NCI-H748 treated with DMSO at 0.1 percent for 48 hours (cell line): ENCODE results near the gene FIGN.

Source experiments
- DNase-seq: peaks from one replicate; lab custom pipeline; 2025; lab: John Stamatoyannopoulos, UW

The FIGN gene

GRCh38 chr2:163662141-163662780 lies 73.5 kb downstream of the FIGN start:
- no peak for DNase-seq

GRCh38 chr2:163659224-163659623 lies 76.6 kb downstream of the FIGN start:
- no peak for DNase-seq

DNA sequence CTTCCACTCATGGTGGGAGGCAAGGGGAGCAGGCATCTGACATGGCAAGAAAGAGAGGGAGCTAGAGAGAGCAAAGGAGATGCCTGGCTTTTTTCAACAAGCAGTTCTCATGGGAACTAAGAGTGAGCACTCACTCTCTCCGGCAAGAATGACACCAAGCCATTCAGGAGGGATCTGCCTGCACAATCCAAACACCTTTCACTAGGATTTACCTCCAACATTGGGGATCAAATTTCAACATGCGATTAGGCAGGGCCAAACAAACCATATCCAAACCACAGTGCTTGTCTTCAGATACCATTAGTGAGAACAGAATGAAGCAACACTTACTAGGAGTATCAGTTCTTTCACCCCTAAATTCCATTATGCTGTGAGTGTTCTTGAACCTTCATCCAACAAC lies 77.3 kb downstream of the FIGN start:
- peak; percentile 29 for DNase-seq

GRCh38 chr2:163657281-163657656 lies 78.5 kb downstream of the FIGN start:
- DNase-seq, result no peak

DNA sequence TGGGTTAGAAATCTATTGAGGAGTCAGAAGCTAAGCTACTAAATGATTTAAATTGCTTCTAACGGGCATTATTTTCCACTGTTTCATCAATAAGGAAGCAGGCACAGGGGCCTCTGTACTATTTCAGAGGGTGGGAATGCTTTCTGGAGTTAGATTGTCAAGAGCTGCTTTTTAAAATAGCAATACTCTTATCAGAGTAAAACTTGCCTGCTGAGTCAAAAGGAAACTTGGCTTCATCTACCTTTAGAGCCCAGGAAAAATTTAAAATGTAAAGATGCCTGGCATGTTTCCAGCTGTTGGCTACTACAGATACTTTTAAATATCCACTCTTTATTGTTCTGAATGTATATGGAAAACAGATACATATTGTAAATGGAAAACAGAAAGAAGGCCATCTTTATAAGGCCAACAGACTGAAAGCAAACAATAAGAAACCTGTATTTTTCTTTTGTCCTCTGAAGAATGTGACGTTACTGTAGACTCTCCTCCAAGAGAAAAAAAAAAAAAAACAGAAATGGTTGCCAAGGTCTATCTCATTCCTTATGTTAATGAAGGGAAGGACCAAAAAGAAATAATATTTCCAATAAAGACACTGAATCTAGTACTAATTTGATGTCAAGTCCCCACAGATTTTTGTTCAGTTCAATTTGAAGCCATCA lies 79.1 kb downstream of the FIGN start:
- no peak for DNase-seq

- DNase-seq, result no peak
Observed at GRCh38 chr2:163655667-163656066, 80.1 kb downstream of the FIGN start.

DNA sequence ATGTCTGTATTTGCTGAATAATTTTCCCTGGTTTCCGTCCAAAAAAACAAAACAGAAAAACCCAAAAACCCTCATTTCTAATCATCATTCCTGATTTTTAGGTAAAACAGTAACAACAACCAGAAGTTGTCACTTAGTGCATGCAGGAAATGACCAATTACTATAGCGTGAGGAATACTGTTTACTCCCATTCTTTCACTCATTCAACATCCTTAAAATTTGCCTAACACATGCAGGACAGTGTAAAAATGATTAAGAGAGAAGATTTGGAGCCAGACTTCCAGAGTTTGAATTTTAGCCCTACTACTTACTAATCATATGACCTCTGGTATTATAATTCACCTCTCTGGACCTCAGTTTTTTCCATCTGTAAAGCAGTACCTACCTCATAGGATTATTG lies 83.1 kb downstream of the FIGN start:
- no peak for DNase-seq

DNA sequence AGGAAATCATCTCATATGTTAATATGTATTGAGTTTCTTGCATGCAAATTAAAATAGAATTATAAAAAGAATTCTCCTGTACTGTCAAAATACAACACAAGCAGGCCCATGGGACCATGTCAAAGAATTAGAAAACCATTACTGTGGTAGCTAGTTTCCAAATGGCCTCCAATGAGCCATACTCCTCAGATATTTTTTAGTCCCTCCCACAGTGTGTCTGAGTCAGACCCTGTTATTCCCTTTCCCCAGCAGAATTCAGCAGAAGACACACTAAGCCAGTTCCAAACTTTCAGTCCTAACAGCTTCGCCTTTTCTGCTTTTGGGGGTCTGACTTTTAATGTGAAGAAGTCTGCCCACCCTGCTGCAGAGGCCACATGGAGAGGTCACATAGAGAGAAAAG lies 86.7 kb downstream of the FIGN start:
- no peak for DNase-seq

DNA sequence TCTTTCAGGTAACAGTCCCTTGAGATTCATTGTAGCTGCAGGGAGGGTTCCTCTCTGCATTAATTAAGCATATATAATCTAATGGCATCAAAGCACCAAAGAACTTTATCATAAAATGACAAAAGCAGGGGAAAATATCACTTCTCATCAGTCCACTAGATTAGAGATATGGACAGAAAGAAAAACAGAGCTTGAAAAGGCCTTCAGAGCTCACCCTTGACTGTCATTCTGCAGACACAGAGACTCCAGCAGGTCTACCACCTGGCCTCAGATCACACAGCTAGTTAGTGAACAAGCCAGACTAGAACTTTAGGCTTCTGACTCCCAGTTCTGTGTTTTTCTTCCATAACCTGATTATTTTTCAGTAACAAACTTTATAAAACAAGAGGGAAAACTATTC lies 88.5 kb downstream of the FIGN start:
- no peak for DNase-seq

DNA sequence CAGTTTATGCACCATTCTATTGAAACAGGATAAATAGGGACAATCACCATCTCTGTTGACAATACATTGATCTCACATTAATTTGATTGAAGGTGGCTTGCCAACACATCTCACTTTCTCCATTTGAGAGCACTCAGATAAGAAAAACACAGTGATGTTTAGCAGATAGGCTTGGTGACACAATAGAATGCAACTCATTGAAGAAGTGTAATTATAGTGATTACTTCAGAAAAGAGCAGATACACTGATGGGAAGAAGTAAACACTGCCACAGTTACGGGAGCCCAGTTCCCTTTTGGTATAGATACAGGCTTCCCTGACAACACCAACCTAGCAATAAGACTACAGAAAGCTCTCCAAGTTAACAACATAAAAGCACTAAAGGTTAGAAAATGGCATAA lies 89.1 kb downstream of the FIGN start:
- peak; percentile 98 for DNase-seq

DNA sequence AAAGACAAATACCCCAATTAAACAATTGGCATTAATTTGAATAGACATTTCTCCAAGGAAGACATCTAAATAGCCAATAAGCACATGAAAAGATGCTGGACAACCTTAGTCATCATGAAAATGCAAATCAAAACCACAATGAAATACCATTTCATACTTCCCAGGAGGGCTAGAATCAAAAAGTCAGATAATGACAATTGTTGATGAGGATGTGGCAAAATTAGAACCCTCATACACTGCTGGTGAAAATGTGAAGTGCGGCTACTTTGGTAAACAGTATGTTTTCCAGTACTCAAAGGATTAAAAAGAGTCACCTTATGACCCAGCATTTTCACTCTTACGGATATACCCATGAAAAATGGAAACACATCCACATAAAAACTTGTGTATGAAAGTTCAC lies 91.6 kb downstream of the FIGN start:
- DNase-seq, result no peak

DNA sequence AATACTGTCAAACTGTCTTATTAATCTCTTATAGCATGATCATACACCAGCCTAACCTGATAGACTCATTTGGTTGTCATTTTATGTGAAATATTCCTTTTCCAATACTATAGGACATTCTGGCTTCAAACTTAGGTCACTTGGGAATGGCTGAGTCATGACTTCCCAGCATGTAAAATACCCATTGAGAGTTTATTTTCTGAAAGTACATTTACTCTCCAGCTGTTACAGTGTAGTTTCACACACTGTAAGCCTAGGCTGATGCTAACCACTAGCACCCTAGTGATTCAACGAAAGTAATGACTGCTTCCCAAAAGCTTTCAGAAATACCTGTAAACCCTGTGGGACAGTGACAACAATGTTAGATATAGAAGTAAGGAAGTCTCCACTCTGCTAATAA lies 93.8 kb downstream of the FIGN start:
- DNase-seq, result no peak

GRCh38 chr2:163640542-163641193 lies 95.1 kb downstream of the FIGN start:
- no peak for DNase-seq

DNA sequence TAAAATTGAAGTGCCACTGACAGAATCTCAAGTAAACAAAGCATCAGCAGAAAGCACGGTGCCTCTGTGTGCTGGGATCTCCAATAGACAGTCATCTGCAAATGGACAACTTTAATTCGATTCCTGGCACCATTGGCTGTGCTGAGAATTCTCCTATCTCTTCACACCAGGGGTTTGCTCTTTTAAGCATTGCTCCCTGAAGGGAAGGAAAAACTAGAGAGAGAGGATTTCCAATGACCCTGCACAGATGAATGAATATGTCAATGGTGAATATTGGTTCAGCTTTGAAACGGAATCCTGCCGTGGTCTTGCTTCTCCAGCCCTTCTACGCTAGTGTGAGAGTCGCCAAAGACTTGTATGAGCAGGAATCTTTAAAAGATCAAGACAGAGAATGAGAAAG lies 97.9 kb downstream of the FIGN start:
- no peak for DNase-seq

DNA sequence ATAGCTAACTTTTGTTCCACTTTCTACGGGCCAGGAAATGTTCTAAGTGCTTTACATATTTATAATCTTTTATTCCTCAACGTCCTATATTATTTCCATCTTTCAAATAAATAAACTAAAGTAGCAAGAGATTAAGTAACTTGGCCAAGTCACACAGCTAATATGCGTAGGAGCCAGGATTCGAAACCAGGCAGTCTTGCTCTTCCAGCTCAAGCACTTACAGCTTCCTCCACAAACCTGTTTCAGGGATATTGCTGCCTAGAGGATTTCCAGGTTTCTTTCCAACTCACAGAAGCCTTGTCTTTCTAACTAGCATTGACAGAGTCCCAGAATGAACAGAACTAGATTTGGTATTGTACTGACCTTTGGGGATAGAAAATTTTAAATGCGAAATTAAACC lies 102.5 kb downstream of the FIGN start:
- DNase-seq, result no peak

DNA sequence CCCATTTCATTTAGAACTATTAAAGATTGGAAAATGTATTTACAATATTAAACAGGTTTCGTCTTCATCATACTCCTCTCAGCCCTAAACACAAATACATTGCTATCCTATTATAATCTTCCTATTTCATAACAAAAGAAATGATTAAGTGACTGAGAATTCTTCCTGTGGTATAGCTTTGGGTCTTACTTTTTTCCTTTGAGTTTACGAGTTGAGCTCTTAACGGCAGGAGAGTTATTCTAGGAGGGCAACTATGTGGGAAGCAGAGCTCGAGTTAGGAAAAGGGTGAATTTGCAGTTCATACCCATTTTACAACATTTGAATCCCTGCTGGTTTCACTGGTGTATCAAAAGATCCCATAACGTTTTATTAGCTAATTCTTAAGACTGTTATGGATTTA lies 105.0 kb downstream of the FIGN start:
- DNase-seq, result no peak

- no peak for DNase-seq
Observed at GRCh38 chr2:163626639-163627109, 109.1 kb downstream of the FIGN start.

DNA sequence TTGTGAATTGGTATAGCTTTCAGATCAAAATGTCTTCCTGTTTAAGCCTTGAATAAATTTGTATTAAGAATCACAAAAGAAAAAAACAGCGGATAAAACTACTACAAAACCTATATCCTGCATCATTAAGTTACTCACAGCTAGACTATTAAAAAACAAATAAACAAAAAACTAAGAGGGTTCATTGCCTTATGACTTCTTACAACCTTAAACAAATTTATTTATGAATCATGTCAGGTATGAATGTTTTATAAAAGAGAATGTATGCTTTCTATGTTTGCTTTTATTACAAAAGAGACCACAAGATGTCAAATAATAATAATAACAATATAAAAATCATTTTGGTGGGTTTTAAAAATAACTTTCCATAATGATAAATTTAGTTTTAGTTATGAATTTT lies 109.6 kb downstream of the FIGN start:
- no peak for DNase-seq

GRCh38 chr2:163625632-163626031 lies 110.2 kb downstream of the FIGN start:
- DNase-seq, result no peak

DNA sequence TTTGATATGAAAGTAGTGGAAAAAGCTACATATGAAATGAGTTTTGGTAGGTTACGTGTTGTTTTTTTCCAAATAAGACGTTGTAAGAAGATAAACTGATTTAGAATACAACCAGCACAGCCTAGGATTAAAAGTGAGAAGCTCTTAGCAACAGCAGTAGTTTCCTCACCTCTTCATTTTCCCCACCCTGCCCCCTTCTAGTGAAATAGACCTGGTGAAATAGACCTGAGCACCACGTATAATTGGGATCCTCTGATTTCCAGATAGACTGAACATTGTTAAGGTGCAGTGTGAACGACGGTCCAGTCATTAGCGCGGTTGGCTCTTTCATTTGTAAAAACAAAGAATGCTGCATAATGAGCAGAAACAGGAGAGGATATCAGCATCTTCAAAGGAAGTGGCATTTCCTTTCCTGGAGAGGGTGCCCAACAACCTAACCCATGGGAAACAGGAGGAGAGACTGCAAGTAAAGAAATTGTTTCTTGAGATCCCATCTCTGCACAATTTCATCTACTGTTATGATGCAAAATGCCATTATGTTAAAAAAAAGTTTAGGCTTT lies 114.3 kb downstream of the FIGN start:
- no peak for DNase-seq

- DNase-seq, result no peak
Observed at GRCh38 chr2:163617517-163617916, 118.3 kb downstream of the FIGN start.

DNA sequence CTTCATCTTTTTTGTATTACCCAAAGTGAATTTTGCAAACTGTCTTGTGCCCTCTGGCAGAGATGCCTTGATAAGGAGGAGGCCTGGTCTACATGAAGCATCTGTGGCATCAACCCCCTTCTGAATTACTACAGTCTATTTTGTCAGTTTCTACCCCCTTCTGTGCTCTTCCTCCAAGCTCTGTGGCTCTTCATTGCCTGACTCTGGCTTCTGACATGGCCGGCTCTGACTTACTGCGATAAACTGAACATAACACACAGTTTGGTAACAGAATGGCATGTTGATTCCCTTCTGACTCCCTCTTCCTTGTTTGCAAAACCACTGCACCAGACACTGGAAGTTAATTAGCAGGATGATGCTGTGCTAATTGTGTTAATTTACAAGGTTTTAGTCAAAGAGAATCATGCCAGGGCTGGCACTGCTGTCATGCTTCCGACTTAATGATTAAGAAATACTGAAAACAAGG lies 122.5 kb downstream of the FIGN start:
- DNase-seq, result no peak

- no peak for DNase-seq
Observed at GRCh38 chr2:163612332-163612731, 123.5 kb downstream of the FIGN start.
